HEK293T (cell line): ENCODE results near the gene ITGAV.

ENCODE experiments used
- ARNT ChIP-seq: fragments of 450-650 bp; IDR thresholded peaks from 2 replicates; pipeline ENCODE4 v1.6.1; 2017; ENCODE audit warnings: mild to moderate bottlenecking
- FOXM1 ChIP-seq: fragments of 450-650 bp; IDR thresholded peaks from 2 replicates; pipeline ENCODE4 v1.6.1; 2017; ENCODE audit warnings: mild to moderate bottlenecking, borderline replicate concordance
- TARDBP ChIP-seq: fragments of 450-650 bp; IDR thresholded peaks from 2 replicates; pipeline ENCODE4 v1.6.1; 2016

GRCh38 chr2:186572705-186573104 lies 17.2 kb upstream of the ITGAV start:
- TF ChIP-seq ARNT (no peak), TARDBP (no peak), FOXM1 (no peak)
